Fibroblast of lung (primary cell): ENCODE data around the gene DQX1.

Source experiments
- EZH2 ChIP-seq: IDR thresholded peaks from 2 replicates; pipeline ENCODE4 v1.5.1; 2012; ENCODE audit warnings: low read length, control low read depth, mild to moderate bottlenecking; ENCODE audit errors: missing control alignments
- TF ChIP-seq, protein P1 (sequence below), 2 donors: IDR thresholded peaks in 1 of 2; conservative IDR thresholded peaks in 1 of 2; 1 replicate in 1 of 2; 2 replicates in 1 of 2; pipeline ENCODE4 v1.5.1; 2011 to 2012; ENCODE audit warnings: low read length in 2 of 2, control low read depth in 1 of 2, inconsistent platforms in 1 of 2, low read depth in 1 of 2, mild to moderate bottlenecking in 1 of 2

DNA sequence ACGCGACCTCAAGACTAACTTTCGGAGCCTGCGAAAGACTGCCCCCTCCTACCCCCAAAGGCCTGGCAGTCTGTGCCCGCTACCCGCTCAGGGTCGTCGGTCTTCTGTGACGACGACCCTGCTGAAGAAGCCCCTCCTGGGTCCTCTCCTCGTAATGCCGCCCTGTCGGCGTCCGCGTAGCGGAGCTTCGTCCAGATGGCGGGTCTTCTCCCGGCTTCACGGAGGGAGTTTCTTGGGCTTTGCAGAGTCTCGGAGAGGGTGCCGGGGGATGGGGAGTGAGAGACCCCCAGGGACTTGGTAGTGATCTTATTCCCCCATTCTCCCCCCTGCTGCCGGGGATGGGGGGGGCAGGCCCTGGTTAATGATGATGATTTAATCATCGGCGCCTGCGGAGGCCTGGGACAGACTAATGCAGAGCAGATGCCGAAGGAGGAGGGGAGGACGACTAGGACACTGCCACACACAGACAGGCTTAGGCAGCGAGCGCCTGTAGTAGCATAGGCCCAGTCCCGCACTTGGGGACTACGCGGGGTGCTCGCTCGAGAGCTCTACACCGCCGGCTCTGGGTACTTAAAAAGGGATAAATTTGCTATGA lies 18.0 kb downstream of the DQX1 start:
- TF ChIP-seq, protein P1, sequence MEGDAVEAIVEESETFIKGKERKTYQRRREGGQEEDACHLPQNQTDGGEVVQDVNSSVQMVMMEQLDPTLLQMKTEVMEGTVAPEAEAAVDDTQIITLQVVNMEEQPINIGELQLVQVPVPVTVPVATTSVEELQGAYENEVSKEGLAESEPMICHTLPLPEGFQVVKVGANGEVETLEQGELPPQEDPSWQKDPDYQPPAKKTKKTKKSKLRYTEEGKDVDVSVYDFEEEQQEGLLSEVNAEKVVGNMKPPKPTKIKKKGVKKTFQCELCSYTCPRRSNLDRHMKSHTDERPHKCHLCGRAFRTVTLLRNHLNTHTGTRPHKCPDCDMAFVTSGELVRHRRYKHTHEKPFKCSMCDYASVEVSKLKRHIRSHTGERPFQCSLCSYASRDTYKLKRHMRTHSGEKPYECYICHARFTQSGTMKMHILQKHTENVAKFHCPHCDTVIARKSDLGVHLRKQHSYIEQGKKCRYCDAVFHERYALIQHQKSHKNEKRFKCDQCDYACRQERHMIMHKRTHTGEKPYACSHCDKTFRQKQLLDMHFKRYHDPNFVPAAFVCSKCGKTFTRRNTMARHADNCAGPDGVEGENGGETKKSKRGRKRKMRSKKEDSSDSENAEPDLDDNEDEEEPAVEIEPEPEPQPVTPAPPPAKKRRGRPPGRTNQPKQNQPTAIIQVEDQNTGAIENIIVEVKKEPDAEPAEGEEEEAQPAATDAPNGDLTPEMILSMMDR (conservative IDR thresholded peaks at IDR 0.05 in 1 of 2, IDR thresholded peaks at IDR 0.05 in 1 of 2; ENCODE audit: low read depth in 1 of 2, low read length in 2 of 2): no peak
- TF ChIP-seq EZH2: no peak
